K562 (cell line): ENCODE data around the gene ACADM. TPM values are rescaled to one million over a fixed set of nuclear protein-coding genes. Genes with fewer than 3 reads are reported as not detected.
A peak's percentile ranks its signal among the peaks of the same experiment; 100 is the strongest.

Source experiments
- DPF2 ChIP-seq: fragments of 450-650 bp; IDR thresholded peaks from 2 replicates; pipeline ENCODE4 v1.6.1; 2016
- FUS ChIP-seq: fragments of 200-400 bp; formaldehyde crosslinking; optimal IDR thresholded peaks from 2 replicates; pipeline ENCODE3; 2017; ENCODE audit warnings: low read depth, low read length
- HOXB6 ChIP-seq: fragments of 250-450 bp; sonication (Bioruptor Pico); IDR thresholded peaks from 2 replicates; pipeline ENCODE4 v1.5.1; 2022; ENCODE audit warnings: mild to moderate bottlenecking, borderline replicate concordance
- IRF1 ChIP-seq: sonication (generic); formaldehyde crosslinking; IDR thresholded peaks from 2 replicates; pipeline ENCODE4 v1.8.0; 2022; ENCODE audit warnings: missing genetic modification reagents, mild to moderate bottlenecking, borderline replicate concordance
- L3MBTL2 ChIP-seq: fragments of 450-650 bp; IDR thresholded peaks from 2 replicates; pipeline ENCODE4 v1.6.1; 2016; ENCODE audit warnings: mild to moderate bottlenecking, moderate library complexity
- MYC ChIP-seq, 2 experiments: fragments of 250-450 bp in 1 of 2; sonication (Bioruptor Pico) in 1 of 2; IDR thresholded peaks; 2 replicates each; pipeline versions ENCODE4 v1.5.1 to v1.6.1; 2012 to 2021; ENCODE audit warnings: low read depth in 2 of 2, borderline replicate concordance in 1 of 2, improper control_type of control experiment in 1 of 2, low read length in 1 of 2, mild to moderate bottlenecking in 1 of 2, moderate library complexity in 1 of 2
- NCOR1 ChIP-seq: fragments of 450-650 bp; IDR thresholded peaks from 2 replicates; pipeline ENCODE4 v1.6.1; 2016; ENCODE audit warnings: mild to moderate bottlenecking, moderate library complexity
- NEUROD1 ChIP-seq: fragments of 150-350 bp; IDR thresholded peaks from 2 replicates; pipeline ENCODE4 v1.6.1; 2014; ENCODE audit warnings: borderline replicate concordance, low read length, low read depth; ENCODE audit not compliant: partially characterized antibody
- NR2C1 ChIP-seq, 2 experiments: fragments of 450-650 bp; IDR thresholded peaks; 2 replicates each; pipeline ENCODE4 v1.6.1; 2017; ENCODE audit warnings: mild to moderate bottlenecking in 2 of 2, antibody characterized with exemption in 1 of 2, inconsistent platforms in 1 of 2, missing compliant biosample characterization in 1 of 2, missing genetic modification characterization in 1 of 2
- SFPQ ChIP-seq: fragments of 200-400 bp; formaldehyde crosslinking; IDR thresholded peaks from 2 replicates; pipeline ENCODE4 v1.6.1; 2017; ENCODE audit warnings: mild to moderate bottlenecking, low read depth, low read length, moderate library complexity
- SMAD2 ChIP-seq: fragments of 150-350 bp; IDR thresholded peaks from 2 replicates; pipeline ENCODE4 v1.6.1; 2014; ENCODE audit warnings: low read depth, mild to moderate bottlenecking, low read length
- STAT5A ChIP-seq: IDR thresholded peaks from 2 replicates; pipeline ENCODE4 v1.6.1; 2012; ENCODE audit warnings: low read length, inconsistent platforms, borderline replicate concordance
- TRIM28 ChIP-seq: fragments of 450-650 bp; IDR thresholded peaks from 2 replicates; pipeline ENCODE4 v1.6.1; 2017
- ZFX ChIP-seq: sonication (generic); formaldehyde crosslinking; IDR thresholded peaks from 2 replicates; pipeline ENCODE4 v1.8.0; 2022; ENCODE audit warnings: mild to moderate bottlenecking, missing genetic modification reagents, moderate library complexity
- ZNF124 ChIP-seq: sonication (generic); formaldehyde crosslinking; IDR thresholded peaks from 2 replicates; pipeline ENCODE4 v1.8.1; 2022; ENCODE audit warnings: missing genetic modification reagents
- ZNF133 ChIP-seq: fragments of 250-450 bp; sonication (Bioruptor Pico); IDR thresholded peaks from 2 replicates; pipeline ENCODE4 v1.4.0; 2020; ENCODE audit warnings: mild to moderate bottlenecking
- polyA plus RNA-seq, 8 experiments: library from polyadenylated mRNA; depleted of rRNA in 4 of 8; stranded (reverse) in 5 of 8; unstranded in 3 of 8; fragments of >200 nt; fragmentation: Nextera tagmentation in 2 of 8; fragmentation: Illumina TruSeq in 1 of 8; extraction: Ambion mirVana in 2 of 8; extraction: Trizol in 1 of 8; gene quantifications; 2 replicates each; pipeline versions ENCODE4 v1.2.1 to v1.2.3, GENCODE V29; 2011 to 2014; ENCODE audit warnings: inconsistent platforms in 1 of 8, missing spikeins in 1 of 8
- total RNA-seq, 7 experiments: library from RNA; depleted of rRNA in 6 of 7; stranded (reverse); fragments of >200 nt in 6 of 7; fragmentation: Illumina TruSeq in 2 of 7; extraction: Trizol in 2 of 7; gene quantifications; 2 replicates each; pipeline versions ENCODE4 v1.2.1 to v1.2.3, GENCODE V29; 2011 to 2021; ENCODE audit warnings: low replicate concordance in 1 of 7
- TF ChIP-seq, protein P1 (sequence below): IDR thresholded peaks from 3 replicates; pipeline ENCODE4 v1.6.1; 2011; ENCODE audit warnings: borderline replicate concordance, mild to moderate bottlenecking, moderate library complexity; ENCODE audit not compliant: insufficient read length; ENCODE audit errors: extremely low read depth
- TF ChIP-seq, protein P2 (sequence below), 3 experiments: fragments of 200-800 bp in 1 of 3; fragments of 250-450 bp in 1 of 3; fragments of 450-650 bp in 1 of 3; sonication (Bioruptor Pico) in 1 of 3; sonication (Bioruptor generic) in 1 of 3; formaldehyde crosslinking in 1 of 3; IDR thresholded peaks; 2 replicates each; pipeline versions ENCODE4 v1.6.1 to v1.8.0; 2016 to 2022; ENCODE audit warnings: mild to moderate bottlenecking in 2 of 3, missing genetic modification characterization in 2 of 3, missing compliant biosample characterization in 1 of 3, moderate library complexity in 1 of 3

The ACADM gene
- total and polyA plus RNA-seq, 9 of the 15 experiments (the other 6 are each of a cell fraction or from before 2014, with no cell fraction given) = 82.5 to 156 (median 123) TPM

DNA sequence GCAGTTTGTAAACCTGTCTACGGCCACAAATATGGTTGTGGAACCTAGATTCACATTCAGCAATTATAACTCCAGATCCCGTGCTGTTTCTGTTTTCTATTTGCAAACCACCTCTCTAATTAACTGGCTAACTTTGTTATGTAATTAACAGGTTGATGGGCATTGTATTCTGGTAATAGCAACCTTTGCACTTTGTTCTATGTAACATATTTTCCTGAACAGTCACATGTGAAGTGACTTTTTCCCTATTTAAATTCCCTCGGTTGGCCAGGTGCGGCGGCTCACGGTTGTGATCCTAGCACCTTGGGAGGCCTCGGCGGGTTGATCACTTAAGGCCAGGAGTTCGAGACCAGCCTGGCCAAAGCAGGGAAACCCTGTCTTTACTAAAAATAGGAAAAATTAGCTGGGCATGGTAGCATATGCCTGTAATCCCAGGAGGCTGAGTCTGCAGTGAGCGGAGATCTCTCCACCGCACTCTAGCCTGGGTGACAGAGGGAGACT is 1.4 kb downstream of the ACADM start (continued):
- TF ChIP-seq, protein P1, sequence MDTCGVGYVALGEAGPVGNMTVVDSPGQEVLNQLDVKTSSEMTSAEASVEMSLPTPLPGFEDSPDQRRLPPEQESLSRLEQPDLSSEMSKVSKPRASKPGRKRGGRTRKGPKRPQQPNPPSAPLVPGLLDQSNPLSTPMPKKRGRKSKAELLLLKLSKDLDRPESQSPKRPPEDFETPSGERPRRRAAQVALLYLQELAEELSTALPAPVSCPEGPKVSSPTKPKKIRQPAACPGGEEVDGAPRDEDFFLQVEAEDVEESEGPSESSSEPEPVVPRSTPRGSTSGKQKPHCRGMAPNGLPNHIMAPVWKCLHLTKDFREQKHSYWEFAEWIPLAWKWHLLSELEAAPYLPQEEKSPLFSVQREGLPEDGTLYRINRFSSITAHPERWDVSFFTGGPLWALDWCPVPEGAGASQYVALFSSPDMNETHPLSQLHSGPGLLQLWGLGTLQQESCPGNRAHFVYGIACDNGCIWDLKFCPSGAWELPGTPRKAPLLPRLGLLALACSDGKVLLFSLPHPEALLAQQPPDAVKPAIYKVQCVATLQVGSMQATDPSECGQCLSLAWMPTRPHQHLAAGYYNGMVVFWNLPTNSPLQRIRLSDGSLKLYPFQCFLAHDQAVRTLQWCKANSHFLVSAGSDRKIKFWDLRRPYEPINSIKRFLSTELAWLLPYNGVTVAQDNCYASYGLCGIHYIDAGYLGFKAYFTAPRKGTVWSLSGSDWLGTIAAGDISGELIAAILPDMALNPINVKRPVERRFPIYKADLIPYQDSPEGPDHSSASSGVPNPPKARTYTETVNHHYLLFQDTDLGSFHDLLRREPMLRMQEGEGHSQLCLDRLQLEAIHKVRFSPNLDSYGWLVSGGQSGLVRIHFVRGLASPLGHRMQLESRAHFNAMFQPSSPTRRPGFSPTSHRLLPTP = peak; percentile 75
- TF ChIP-seq NR2C1 (IDR thresholded peaks at IDR 0.05) (no peak), NR2C1 (tag; IDR thresholded peaks at IDR 0.05) (0 out of 2 replicates have a peak, but pooled peaks have one; percentile 5), NCOR1 (no peak), TRIM28 (no peak), ZFX (CRISPR knock-in tag) (0 out of 2 replicates have a peak, but pooled peaks have one; percentile 15), SMAD2 (no peak), L3MBTL2 (0 out of 2 replicates have a peak, but pooled peaks have one; percentile 12), MYC (IDR thresholded peaks at IDR 0.05; ENCODE audit: low read depth, low read length) (no peak), MYC (CRISPR knock-in tag; IDR thresholded peaks at IDR 0.05; ENCODE audit: borderline replicate concordance, low read depth) (no peak), NEUROD1 (no peak), STAT5A (no peak), DPF2 (no peak; the same call in 1 of the 2 replicates), ZNF124 (no peak), FUS (no peak), IRF1 (no peak), HOXB6 (no peak), ZNF133 (CRISPR knock-in tag) (no peak), SFPQ (no peak)
- TF ChIP-seq, protein P2, sequence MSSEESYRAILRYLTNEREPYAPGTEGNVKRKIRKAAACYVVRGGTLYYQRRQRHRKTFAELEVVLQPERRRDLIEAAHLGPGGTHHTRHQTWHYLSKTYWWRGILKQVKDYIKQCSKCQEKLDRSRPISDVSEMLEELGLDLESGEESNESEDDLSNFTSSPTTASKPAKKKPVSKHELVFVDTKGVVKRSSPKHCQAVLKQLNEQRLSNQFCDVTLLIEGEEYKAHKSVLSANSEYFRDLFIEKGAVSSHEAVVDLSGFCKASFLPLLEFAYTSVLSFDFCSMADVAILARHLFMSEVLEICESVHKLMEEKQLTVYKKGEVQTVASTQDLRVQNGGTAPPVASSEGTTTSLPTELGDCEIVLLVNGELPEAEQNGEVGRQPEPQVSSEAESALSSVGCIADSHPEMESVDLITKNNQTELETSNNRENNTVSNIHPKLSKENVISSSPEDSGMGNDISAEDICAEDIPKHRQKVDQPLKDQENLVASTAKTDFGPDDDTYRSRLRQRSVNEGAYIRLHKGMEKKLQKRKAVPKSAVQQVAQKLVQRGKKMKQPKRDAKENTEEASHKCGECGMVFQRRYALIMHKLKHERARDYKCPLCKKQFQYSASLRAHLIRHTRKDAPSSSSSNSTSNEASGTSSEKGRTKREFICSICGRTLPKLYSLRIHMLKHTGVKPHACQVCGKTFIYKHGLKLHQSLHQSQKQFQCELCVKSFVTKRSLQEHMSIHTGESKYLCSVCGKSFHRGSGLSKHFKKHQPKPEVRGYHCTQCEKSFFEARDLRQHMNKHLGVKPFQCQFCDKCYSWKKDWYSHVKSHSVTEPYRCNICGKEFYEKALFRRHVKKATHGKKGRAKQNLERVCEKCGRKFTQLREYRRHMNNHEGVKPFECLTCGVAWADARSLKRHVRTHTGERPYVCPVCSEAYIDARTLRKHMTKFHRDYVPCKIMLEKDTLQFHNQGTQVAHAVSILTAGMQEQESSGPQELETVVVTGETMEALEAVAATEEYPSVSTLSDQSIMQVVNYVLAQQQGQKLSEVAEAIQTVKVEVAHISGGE (CRISPR knock-in tag; IDR thresholded peaks at IDR 0.05) = no peak
